K562 (cell line): ENCODE results near the gene CYP11A1. TPM values are rescaled to one million over a fixed set of nuclear protein-coding genes. Genes with fewer than 3 reads are reported as not detected.

ENCODE experiments used
- ATAC-seq: fragments of 200-7000 bp; cut with Tn5 transposase; 3 replicates; pipeline ENCODE4 v1.9.1; 2020; ENCODE audit warnings: moderate library complexity
- BruUV-seq: library from RNA; stranded (reverse); fragments of 400-500 nt; replicated peaks from 2 replicates; lab custom pipeline; 2021; lab: Mats Ljungman, UMichigan
- CTCF ChIA-PET: fragments of 300-600 bp; formaldehyde crosslinking; extraction: SDS; loops from one replicate; lab custom pipeline; 2021; ENCODE audit warnings: low intra/inter-chr PET ratio; lab: Yijun Ruan, JAX
- POLR2A ChIA-PET: fragments of 300-600, 350-650 bp; sonication (Branson Sonifier 250); formaldehyde crosslinking; extraction: SDS; loops from one replicate; lab custom pipeline; 2021; ENCODE audit warnings: antibody characterized with exemption, inconsistent platforms; lab: Yijun Ruan, JAX
- DNase-seq, 4 experiments: peaks; one replicate each; pipeline versions ENCODE4 v3.0.0 to v3.0.0-alpha.2; 2011 to 2018; ENCODE audit warnings: low spot score in 3 of 4, mixed read lengths in 3 of 4; ENCODE audit errors: extremely low read depth in 1 of 4
- FAIRE-seq: peaks from 2 replicates; lab custom pipeline; 2011; peaks lifted over from hg19 to GRCh38; lab: Jason Lieb, UNC
- H2AFZ ChIP-seq: 2 replicates; pipeline ENCODE4 v1.6.0; 2011; ENCODE audit warnings: low read depth, low read length, control low read depth, inconsistent platforms
- H3K27ac ChIP-seq: fragments of 200-600 bp; 3 replicates; pipeline ENCODE4 v1.8.0; 2011; ENCODE audit warnings: low read depth, mild to moderate bottlenecking, control low read depth, inconsistent platforms, low read length, moderate library complexity, mixed read lengths; ENCODE audit errors: extremely low read depth
- H3K27me3 ChIP-seq, 2 experiments: fragments of 300-600 bp in 1 of 2; 2 replicates in 1 of 2; 3 replicates in 1 of 2; pipeline versions ENCODE4 v1.6.0 to v1.8.0; 2011; ENCODE audit warnings: inconsistent platforms in 2 of 2, low read length in 2 of 2, mild to moderate bottlenecking in 1 of 2, mixed read lengths in 1 of 2, moderate library complexity in 1 of 2; ENCODE audit not compliant: control insufficient read depth in 2 of 2, insufficient read depth in 2 of 2
- H3K36me3 ChIP-seq: fragments of 300-600 bp; 3 replicates; pipeline ENCODE4 v1.8.0; 2011; ENCODE audit warnings: mild to moderate bottlenecking, low read length, inconsistent platforms; ENCODE audit not compliant: control insufficient read depth, insufficient read depth
- H3K4me1 ChIP-seq, 2 experiments: fragments of 200-600 bp in 1 of 2; replicated peaks in 1 of 2; 2 replicates in 1 of 2; 3 replicates in 1 of 2; pipeline versions ENCODE4 v1.5.1 to v1.8.0; 2011; ENCODE audit warnings: inconsistent platforms in 2 of 2, low read length in 2 of 2, mild to moderate bottlenecking in 1 of 2, mixed read lengths in 1 of 2, moderate library complexity in 1 of 2; ENCODE audit not compliant: control insufficient read depth in 2 of 2, insufficient read depth in 2 of 2
- H3K4me2 ChIP-seq: 2 replicates; pipeline ENCODE4 v1.6.1; 2011; ENCODE audit warnings: low read length, control low read depth, inconsistent platforms, mixed read lengths; ENCODE audit not compliant: insufficient read depth
- H3K4me3 ChIP-seq: fragments of 200-600 bp; sonication (generic), shearing (Covaris generic); 2 replicates; pipeline ENCODE4 v1.5.1; 2016; ENCODE audit warnings: control low read depth, inconsistent platforms
- H3K79me2 ChIP-seq: fragments of 200-600 bp; 3 replicates; pipeline ENCODE4 v1.8.0; 2011; ENCODE audit warnings: low read length, inconsistent platforms; ENCODE audit not compliant: control insufficient read depth, insufficient read depth
- H3K9ac ChIP-seq, 2 experiments: 2 replicates each; pipeline versions ENCODE4 v1.6.0 to v1.6.1; 2011; ENCODE audit warnings: low read depth in 2 of 2, low read length in 2 of 2, control low read depth in 1 of 2, inconsistent platforms in 1 of 2, mild to moderate bottlenecking in 1 of 2, mixed read lengths in 1 of 2; ENCODE audit not compliant: insufficient read depth in 1 of 2
- H3K9me1 ChIP-seq: one replicate; pipeline ENCODE4 v1.6.0; 2011; ENCODE audit warnings: inconsistent platforms, mild to moderate bottlenecking, low read length, moderate library complexity; ENCODE audit not compliant: control insufficient read depth, insufficient read depth
- H3K9me3 ChIP-seq: replicated peaks from 2 replicates; pipeline ENCODE4 v1.5.1; 2011; ENCODE audit warnings: low read depth, low read length, inconsistent platforms; ENCODE audit not compliant: control insufficient read depth, insufficient read depth
- H4K20me1 ChIP-seq: replicated peaks from 2 replicates; pipeline ENCODE4 v1.6.1; 2011; ENCODE audit warnings: low read length, inconsistent platforms, mixed read lengths; ENCODE audit not compliant: control insufficient read depth, insufficient read depth
- DPF2 ChIP-seq: fragments of 450-650 bp; IDR thresholded peaks from 2 replicates; pipeline ENCODE4 v1.6.1; 2016
- ELF2 ChIP-seq: fragments of 250-450 bp; sonication (Bioruptor Pico); IDR thresholded peaks from 2 replicates; pipeline ENCODE4 v1.5.0; 2021; ENCODE audit warnings: mild to moderate bottlenecking
- ETS2 ChIP-seq: IDR thresholded peaks from 2 replicates; pipeline ENCODE4 v1.6.1; 2016; ENCODE audit warnings: borderline replicate concordance, missing genetic modification characterization, mild to moderate bottlenecking, moderate library complexity, missing compliant biosample characterization; ENCODE audit not compliant: poor library complexity, severe bottlenecking
- FOXA3 ChIP-seq, 2 experiments: fragments of 450-650 bp in 1 of 2; sonication (generic) in 1 of 2; formaldehyde crosslinking; IDR thresholded peaks in 1 of 2; conservative IDR thresholded peaks in 1 of 2; 2 replicates each; pipeline versions ENCODE4 v1.4.0 to v1.8.0; 2020 to 2022; ENCODE audit warnings: mild to moderate bottlenecking in 2 of 2, missing genetic modification reagents in 1 of 2
- GATAD2B ChIP-seq: fragments of 450-650 bp; IDR thresholded peaks from 2 replicates; pipeline ENCODE4 v1.6.1; 2017; ENCODE audit warnings: mild to moderate bottlenecking, borderline replicate concordance
- GMEB1 ChIP-seq: fragments of 250-450 bp; sonication (Bioruptor Pico); IDR thresholded peaks from 2 replicates; pipeline ENCODE4 v1.4.0; 2020; ENCODE audit warnings: mild to moderate bottlenecking
- IRF2 ChIP-seq: sonication (generic); formaldehyde crosslinking; IDR thresholded peaks from 2 replicates; pipeline ENCODE4 v1.8.1; 2022; ENCODE audit warnings: mild to moderate bottlenecking, missing genetic modification reagents
- KDM4B ChIP-seq, 2 experiments: fragments of 450-650 bp in 1 of 2; sonication (generic) in 1 of 2; IDR thresholded peaks; 2 replicates each; pipeline ENCODE4 v1.6.1; 2016 to 2017; ENCODE audit warnings: borderline replicate concordance in 2 of 2, antibody characterized with exemption in 1 of 2, low read depth in 1 of 2, mild to moderate bottlenecking in 1 of 2
- LCOR ChIP-seq: sonication (generic); formaldehyde crosslinking; IDR thresholded peaks from 2 replicates; pipeline ENCODE4 v1.8.0; 2022; ENCODE audit warnings: mild to moderate bottlenecking, missing genetic modification reagents
- POLR2A ChIP-seq: fragments of 450-650 bp; conservative IDR thresholded peaks from 2 replicates; pipeline ENCODE4 v1.6.1; 2016
- SAP30 ChIP-seq: fragments of 200-600 bp; sonication (generic); IDR thresholded peaks from 2 replicates; pipeline ENCODE4 v1.6.1; 2012; ENCODE audit warnings: borderline replicate concordance, low read depth, mild to moderate bottlenecking, moderate library complexity, low read length, control low read depth, inconsistent platforms; ENCODE audit not compliant: insufficient read depth, poor library complexity, severe bottlenecking
- SIN3A ChIP-seq, 2 experiments: fragments of 150-350 bp in 1 of 2; IDR thresholded peaks; 2 replicates each; pipeline ENCODE4 v1.6.1; 2011 to 2016; ENCODE audit warnings: borderline replicate concordance in 2 of 2, low read depth in 2 of 2, low read length in 2 of 2, mild to moderate bottlenecking in 2 of 2, moderate library complexity in 2 of 2; ENCODE audit not compliant: control insufficient read depth in 1 of 2
- SMC3 ChIP-seq: conservative IDR thresholded peaks from 2 replicates; pipeline ENCODE4 v1.6.1; 2011; ENCODE audit warnings: low read depth, low read length, improper control_type of control experiment; ENCODE audit not compliant: insufficient read depth
- TCF3 ChIP-seq: sonication (generic); formaldehyde crosslinking; IDR thresholded peaks from 2 replicates; pipeline ENCODE4 v1.4.0; 2020; ENCODE audit warnings: mild to moderate bottlenecking, missing genetic modification reagents
- ZNF384 ChIP-seq: IDR thresholded peaks from 2 replicates; pipeline ENCODE4 v1.6.1; 2012; ENCODE audit warnings: low read depth, low read length, improper control_type of control experiment
- ZNF584 ChIP-seq: fragments of 200-800 bp; sonication (Bioruptor generic); IDR thresholded peaks from 2 replicates; pipeline ENCODE4 v1.6.1; 2016; ENCODE audit warnings: low read depth, mild to moderate bottlenecking, missing genetic modification characterization, missing compliant biosample characterization
- WGBS: fragments of 100-300 bp; shearing (Covaris generic); methylation state at CpG from one replicate; pipeline ENCODE4 v1.1.6; 2016; ENCODE audit warnings: low coverage, mixed read lengths; ENCODE audit not compliant: insufficient coverage; ENCODE audit errors: missing lambda C conversion rate; 5-methylcytosine and 5-hydroxymethylcytosine counted together
- in situ Hi-C: fragments of 300-500 bp; cut with MboI; formaldehyde crosslinking; loops from 4 replicates; pipeline ENCODE4 v1.15.0; 2018; ENCODE audit warnings: inconsistent platforms, mixed read lengths
- intact Hi-C: fragments of 100-400 bp; cut with micrococcal nuclease; formaldehyde crosslinking; loops from 2 replicates; pipeline ENCODE4 v1.14.2; 2022
- polyA plus RNA-seq, 8 experiments: library from polyadenylated mRNA; depleted of rRNA in 4 of 8; stranded (reverse) in 5 of 8; unstranded in 3 of 8; fragments of >200 nt; fragmentation: Nextera tagmentation in 2 of 8; fragmentation: Illumina TruSeq in 1 of 8; extraction: Ambion mirVana in 2 of 8; extraction: Trizol in 1 of 8; gene quantifications; 2 replicates each; pipeline versions ENCODE4 v1.2.1 to v1.2.3, GENCODE V29; 2011 to 2014; ENCODE audit warnings: inconsistent platforms in 1 of 8, missing spikeins in 1 of 8
- total RNA-seq, 7 experiments: library from RNA; depleted of rRNA in 6 of 7; stranded (reverse); fragments of >200 nt in 6 of 7; fragmentation: Illumina TruSeq in 2 of 7; extraction: Trizol in 2 of 7; gene quantifications; 2 replicates each; pipeline versions ENCODE4 v1.2.1 to v1.2.3, GENCODE V29; 2011 to 2021; ENCODE audit warnings: low replicate concordance in 1 of 7
- TF ChIP-seq, protein P1 (sequence below): sonication (generic); formaldehyde crosslinking; IDR thresholded peaks from 2 replicates; pipeline ENCODE4 v1.9.0; 2022; ENCODE audit warnings: mild to moderate bottlenecking, missing genetic modification reagents
- TF ChIP-seq, protein P2 (sequence below): fragments of 450-650 bp; formaldehyde crosslinking; IDR thresholded peaks from 2 replicates; pipeline ENCODE4 v1.4.0; 2020; ENCODE audit warnings: mild to moderate bottlenecking
- TF ChIP-seq, protein P3 (sequence below): fragments of 250-450 bp; sonication (Bioruptor Pico); IDR thresholded peaks from 2 replicates; pipeline ENCODE4 v1.8.0; 2021; ENCODE audit warnings: moderate library complexity, mild to moderate bottlenecking, inconsistent platforms

The CYP11A1 gene
- total and polyA plus RNA-seq, 9 of the 15 experiments (the other 6 are each of a cell fraction or from before 2014, with no cell fraction given): 0.06 to 0.24 (median 0.10) TPM; not detected in 4

GRCh38 chr15:74339371-74339770 lies 28.1 kb downstream of the CYP11A1 start:
- intact Hi-C loops: no loop called here
- Histone ChIP-seq H3K36me3 (no peaks in the 10 kb centered on the region), H3K27ac (no peak overlapping the region), H3K4me3 (no peak overlapping the region), H3K4me1 (peaks cover 0 to 5% of the 10 kb centered on the region in 2 experiments; a peak in 2 of 5 replicates), H3K9me1 (peaks cover 2% of the 10 kb centered on the region), H3K4me2 (no peak overlapping the region), H3K9me3 (no peaks in the 10 kb centered on the region), H3K79me2 (no peaks in the 10 kb centered on the region), H2AFZ (no peak overlapping the region), H4K20me1 (peaks cover 9% of the 10 kb centered on the region), H3K27me3 (peaks cover 17 to 83% of the 10 kb centered on the region in 2 experiments), H3K9ac (no peak overlapping the region)
- ChIA-PET POLR2A (no interaction called here), CTCF (no interaction called here)
- in situ Hi-C loops: loop anchor here (25.0 kb wide), 1 partner anchor 948 kb away; the partner anchor contains the start of gene GOLGA6D
- BruUV-seq: no TSS peak
- FAIRE-seq (no peak), ATAC-seq (no peak), DNase-seq (no peak)
- WGBS: 7% methylated on average over 5 of the region's 9 CpGs
- TF ChIP-seq TCF3 (CRISPR knock-in tag) (no peak), POLR2A (no peak), GATAD2B (no peak), SMC3 (no peak), KDM4B (IDR thresholded peaks at IDR 0.05; ENCODE audit: borderline replicate concordance in 2 of 2, low read depth in 1 of 2) (no peak), GMEB1 (CRISPR knock-in tag) (no peak), DPF2 (no peak), ZNF384 (no peak), FOXA3 (CRISPR knock-in tag; conservative IDR thresholded peaks at IDR 0.05 in 1 of 2, IDR thresholded peaks at IDR 0.05 in 1 of 2) (no peak), IRF2 (CRISPR knock-in tag) (no peak), ELF2 (CRISPR knock-in tag) (no peak), ZNF584 (CRISPR knock-in tag) (no peak), SIN3A (IDR thresholded peaks at IDR 0.05; ENCODE audit: borderline replicate concordance in 2 of 2, control insufficient read depth in 1 of 2, low read depth in 2 of 2, low read length in 2 of 2) (no peak), ETS2 (no peak), SAP30 (no peak), LCOR (no peak)
- TF ChIP-seq, protein P1, sequence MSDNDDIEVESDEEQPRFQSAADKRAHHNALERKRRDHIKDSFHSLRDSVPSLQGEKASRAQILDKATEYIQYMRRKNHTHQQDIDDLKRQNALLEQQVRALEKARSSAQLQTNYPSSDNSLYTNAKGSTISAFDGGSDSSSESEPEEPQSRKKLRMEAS (CRISPR knock-in tag): no peak
- TF ChIP-seq, protein P2, sequence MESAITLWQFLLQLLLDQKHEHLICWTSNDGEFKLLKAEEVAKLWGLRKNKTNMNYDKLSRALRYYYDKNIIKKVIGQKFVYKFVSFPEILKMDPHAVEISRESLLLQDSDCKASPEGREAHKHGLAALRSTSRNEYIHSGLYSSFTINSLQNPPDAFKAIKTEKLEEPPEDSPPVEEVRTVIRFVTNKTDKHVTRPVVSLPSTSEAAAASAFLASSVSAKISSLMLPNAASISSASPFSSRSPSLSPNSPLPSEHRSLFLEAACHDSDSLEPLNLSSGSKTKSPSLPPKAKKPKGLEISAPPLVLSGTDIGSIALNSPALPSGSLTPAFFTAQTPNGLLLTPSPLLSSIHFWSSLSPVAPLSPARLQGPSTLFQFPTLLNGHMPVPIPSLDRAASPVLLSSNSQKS: no peak
- TF ChIP-seq, protein P3, sequence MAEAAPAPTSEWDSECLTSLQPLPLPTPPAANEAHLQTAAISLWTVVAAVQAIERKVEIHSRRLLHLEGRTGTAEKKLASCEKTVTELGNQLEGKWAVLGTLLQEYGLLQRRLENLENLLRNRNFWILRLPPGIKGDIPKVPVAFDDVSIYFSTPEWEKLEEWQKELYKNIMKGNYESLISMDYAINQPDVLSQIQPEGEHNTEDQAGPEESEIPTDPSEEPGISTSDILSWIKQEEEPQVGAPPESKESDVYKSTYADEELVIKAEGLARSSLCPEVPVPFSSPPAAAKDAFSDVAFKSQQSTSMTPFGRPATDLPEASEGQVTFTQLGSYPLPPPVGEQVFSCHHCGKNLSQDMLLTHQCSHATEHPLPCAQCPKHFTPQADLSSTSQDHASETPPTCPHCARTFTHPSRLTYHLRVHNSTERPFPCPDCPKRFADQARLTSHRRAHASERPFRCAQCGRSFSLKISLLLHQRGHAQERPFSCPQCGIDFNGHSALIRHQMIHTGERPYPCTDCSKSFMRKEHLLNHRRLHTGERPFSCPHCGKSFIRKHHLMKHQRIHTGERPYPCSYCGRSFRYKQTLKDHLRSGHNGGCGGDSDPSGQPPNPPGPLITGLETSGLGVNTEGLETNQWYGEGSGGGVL (CRISPR knock-in tag): no peak
